Esophagus squamous epithelium (tissue), 5 donors: ENCODE data around the gene SHISAL2A. TPM values are rescaled to one million over a fixed set of nuclear protein-coding genes. Genes with fewer than 3 reads are reported as not detected.

Experiments
- DNase-seq: peaks from one replicate; lab custom pipeline; 2025; lab: John Stamatoyannopoulos, UW
- H3K27ac ChIP-seq, 4 donors: fragments of 200-600 bp; sonication (generic); one replicate each; pipeline ENCODE4 v1.5.1; 2016 to 2019; ENCODE audit warnings: mild to moderate bottlenecking in 1 of 4
- H3K27me3 ChIP-seq, 4 donors: fragments of 200-600 bp; sonication (generic); 1 replicate in 3 of 4; 2 replicates in 1 of 4; pipeline versions ENCODE4 v1.5.1 to v1.6.0; 2017 to 2021; ENCODE audit warnings: antibody characterized with exemption in 1 of 4
- H3K36me3 ChIP-seq, 3 donors: fragments of 200-600 bp; sonication (generic); one replicate each; pipeline ENCODE4 v1.5.1; 2016 to 2019
- H3K4me1 ChIP-seq, 3 donors: fragments of 200-600 bp; sonication (generic); one replicate each; pipeline ENCODE4 v1.5.1; 2017 to 2019
- H3K4me3 ChIP-seq, 4 donors: fragments of 200-600 bp; sonication (generic); 1 replicate in 3 of 4; 2 replicates in 1 of 4; pipeline ENCODE4 v1.5.1; 2016 to 2019; ENCODE audit warnings: mild to moderate bottlenecking in 2 of 4, moderate library complexity in 1 of 4
- H3K9me3 ChIP-seq, 3 donors: fragments of 200-600 bp; sonication (generic); one replicate each; pipeline ENCODE4 v1.5.1; 2016 to 2019
- POLR2A ChIP-seq, 4 donors: fragments of 450-650 bp; IDR thresholded peaks; one replicate each; pipeline ENCODE4 v1.6.1; 2017; ENCODE audit warnings: antibody characterized with exemption in 4 of 4, mild to moderate bottlenecking in 4 of 4, moderate library complexity in 3 of 4
- WGBS, 2 donors: methylation state at CpG; one replicate each; pipeline ENCODE4 v1.1.5; 2018; 5-methylcytosine and 5-hydroxymethylcytosine counted together
- intact Hi-C: fragments of 100-400 bp; cut with DNase I; formaldehyde crosslinking; loops from one replicate; pipeline ENCODE4 v1.15.0; 2022
- total RNA-seq, 4 donors: library from RNA; depleted of rRNA; stranded (reverse); fragments of >200 nt; gene quantifications; one replicate each; pipeline ENCODE4 v1.1.0, GENCODE V29; 2016
- TF ChIP-seq, protein P1 (sequence below), 6 experiments: fragments of 450-650 bp in 4 of 6; fragments of 200-600 bp in 2 of 6; sonication (generic) in 2 of 6; IDR thresholded peaks; one replicate each; pipeline ENCODE4 v1.5.1; 2016 to 2019; ENCODE audit warnings: antibody characterized with exemption in 6 of 6, mild to moderate bottlenecking in 4 of 6, moderate library complexity in 4 of 6
- donor health status: DM: yes; HTN: yes; CAD: no.

SHISAL2A gene
- total RNA-seq, 4 donors from 2014 or later = 1.7 TPM; not detected in 3

DNA sequence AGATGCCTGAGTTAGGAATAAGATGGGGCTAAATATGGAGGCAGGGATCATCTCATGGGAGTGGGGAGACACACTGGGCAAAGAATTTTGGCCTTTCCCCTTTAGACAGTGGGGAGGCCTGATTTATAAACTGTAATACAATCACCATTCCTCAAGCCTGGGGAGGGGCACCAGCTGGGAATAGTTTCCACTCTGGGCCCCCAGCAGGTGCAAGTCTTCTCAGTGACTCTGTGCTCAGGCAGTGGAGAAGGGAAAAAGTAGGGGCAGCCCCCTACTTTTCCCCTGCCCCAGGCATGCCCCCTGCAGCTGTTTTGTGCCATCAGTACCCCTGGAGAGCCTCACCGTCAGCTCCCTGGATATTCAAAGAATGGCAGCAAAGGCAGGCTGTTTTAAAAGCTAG, 46.1 kb downstream of the SHISAL2A start:
- intact Hi-C loops = no loop called here
- H3K27me3 ChIP-seq = no peaks in the 10 kb centered on the region
- DNase-seq = no peak

DNA sequence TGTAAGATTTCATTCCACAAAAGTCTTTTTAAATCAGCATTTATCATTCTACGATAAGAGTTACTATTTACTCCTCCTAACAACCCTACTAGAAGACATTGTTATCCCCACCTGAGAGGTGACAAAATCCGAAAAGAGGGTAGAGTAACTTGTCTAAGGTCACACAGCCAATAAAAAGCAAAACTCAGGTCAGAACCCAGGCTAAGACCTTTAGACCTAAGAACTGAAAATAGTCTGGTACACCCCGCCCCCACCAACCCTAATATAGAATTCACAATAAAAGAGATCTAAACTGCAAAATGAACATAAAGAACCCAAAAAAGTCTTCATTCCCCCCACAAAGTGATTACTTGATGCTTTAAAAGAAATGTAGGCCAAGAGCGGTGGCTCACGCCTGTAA, 46.5 kb downstream of the SHISAL2A start:
- intact Hi-C loops = no loop called here
- H3K36me3 ChIP-seq = no peaks in the 10 kb centered on the region
- H3K27me3 ChIP-seq = no peaks in the 10 kb centered on the region
- no peaks in the 10 kb centered on the region for H3K9me3 ChIP-seq
- H3K4me1 ChIP-seq = peaks cover 0 to 14% (median 6%) of the 10 kb centered on the region in 3 donors
- H3K4me3 ChIP-seq = no peak overlapping the region
- WGBS, 2 donors = 91 to 94% methylated on average over 3 to 5 of the region's 5 CpGs
- DNase-seq = no peak
- TF ChIP-seq POLR2A (IDR thresholded peaks at IDR 0.05) = no peak
- TF ChIP-seq, protein P1, sequence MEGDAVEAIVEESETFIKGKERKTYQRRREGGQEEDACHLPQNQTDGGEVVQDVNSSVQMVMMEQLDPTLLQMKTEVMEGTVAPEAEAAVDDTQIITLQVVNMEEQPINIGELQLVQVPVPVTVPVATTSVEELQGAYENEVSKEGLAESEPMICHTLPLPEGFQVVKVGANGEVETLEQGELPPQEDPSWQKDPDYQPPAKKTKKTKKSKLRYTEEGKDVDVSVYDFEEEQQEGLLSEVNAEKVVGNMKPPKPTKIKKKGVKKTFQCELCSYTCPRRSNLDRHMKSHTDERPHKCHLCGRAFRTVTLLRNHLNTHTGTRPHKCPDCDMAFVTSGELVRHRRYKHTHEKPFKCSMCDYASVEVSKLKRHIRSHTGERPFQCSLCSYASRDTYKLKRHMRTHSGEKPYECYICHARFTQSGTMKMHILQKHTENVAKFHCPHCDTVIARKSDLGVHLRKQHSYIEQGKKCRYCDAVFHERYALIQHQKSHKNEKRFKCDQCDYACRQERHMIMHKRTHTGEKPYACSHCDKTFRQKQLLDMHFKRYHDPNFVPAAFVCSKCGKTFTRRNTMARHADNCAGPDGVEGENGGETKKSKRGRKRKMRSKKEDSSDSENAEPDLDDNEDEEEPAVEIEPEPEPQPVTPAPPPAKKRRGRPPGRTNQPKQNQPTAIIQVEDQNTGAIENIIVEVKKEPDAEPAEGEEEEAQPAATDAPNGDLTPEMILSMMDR (IDR thresholded peaks at IDR 0.05) = no peak
- H3K27ac ChIP-seq = no peak overlapping the region

More for the DNA sequence above, 46.1 kb downstream of the SHISAL2A start:
- Histone ChIP-seq H3K4me1 (peaks cover 0 to 19% (median 6%) of the 10 kb centered on the region in 3 donors), H3K27ac (no peak overlapping the region), H3K4me3 (no peak overlapping the region), H3K36me3 (no peaks in the 10 kb centered on the region), H3K9me3 (no peaks in the 10 kb centered on the region)
- WGBS, 2 donors = 88% methylated on average over 1 of the region's 1 CpG; no CpG with 5 or more reads in 1 of the 2 donors
- TF ChIP-seq POLR2A (IDR thresholded peaks at IDR 0.05) = no peak
- TF ChIP-seq, protein P1 (IDR thresholded peaks at IDR 0.05) = no peak

DNA sequence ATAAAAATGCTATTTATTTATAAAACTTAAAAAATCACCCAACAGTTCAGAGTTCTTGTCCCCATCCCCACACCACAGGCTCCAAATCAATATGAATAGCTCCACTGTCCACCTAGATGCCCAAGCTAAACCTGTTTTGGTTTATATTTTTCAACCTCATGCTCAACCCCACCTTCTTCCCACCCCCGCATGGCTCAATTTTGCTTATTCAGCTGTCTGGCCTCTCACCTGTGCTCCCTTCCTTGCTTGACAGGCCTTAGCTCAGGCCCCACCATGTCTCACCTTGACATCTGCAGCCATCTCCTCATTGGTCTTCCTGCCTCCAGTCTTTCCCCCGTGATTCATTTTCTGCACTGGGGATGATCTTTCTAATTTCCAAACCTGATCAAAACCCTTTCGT, 47.4 kb downstream of the SHISAL2A start:
- no peak for DNase-seq
- peaks cover 0 to 6% (median 0%) of the 10 kb centered on the region in 3 donors for H3K36me3 ChIP-seq
- H3K4me1 ChIP-seq = peaks cover 0 to 6% (median 0%) of the 10 kb centered on the region in 3 donors
- H3K27ac ChIP-seq = no peak overlapping the region
- TF ChIP-seq, protein P1 (IDR thresholded peaks at IDR 0.05) = no peak
- TF ChIP-seq POLR2A (IDR thresholded peaks at IDR 0.05) = no peak
- no peak overlapping the region for H3K4me3 ChIP-seq
- intact Hi-C loops = loop anchor here (10.0 kb wide), 1 partner anchor 256 kb away; no protein-coding TSS in a partner anchor
- 73 to 86% methylated on average over 3 of the region's 3 CpGs for WGBS, 2 donors
- no peaks in the 10 kb centered on the region for H3K9me3 ChIP-seq
- no peaks in the 10 kb centered on the region for H3K27me3 ChIP-seq

DNA sequence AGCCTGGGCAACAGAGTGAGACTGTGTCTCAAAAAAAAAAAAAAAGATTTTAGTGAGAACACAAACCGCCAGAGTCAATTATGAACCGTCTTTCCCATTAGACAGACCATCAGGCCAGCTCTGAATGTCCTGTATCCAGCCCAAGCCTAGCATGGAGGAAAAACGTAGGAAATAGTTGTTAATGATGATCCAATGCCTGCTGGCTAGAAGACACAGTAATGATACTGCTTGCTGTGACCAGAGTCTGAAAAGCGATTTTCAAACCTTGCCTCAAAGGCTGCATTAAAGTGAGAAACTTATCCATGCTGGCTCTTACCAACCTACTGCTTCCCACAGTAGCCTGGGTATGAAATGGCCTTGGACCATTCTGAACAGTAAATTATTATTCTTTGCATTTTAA, 48.2 kb downstream of the SHISAL2A start:
- WGBS, 2 donors = 86 to 87% methylated on average over 4 of the region's 4 CpGs
- no peak overlapping the region for H3K27ac ChIP-seq
- no peaks in the 10 kb centered on the region for H3K27me3 ChIP-seq
- H3K4me1 ChIP-seq = peaks cover 0 to 6% (median 0%) of the 10 kb centered on the region in 3 donors
- H3K36me3 ChIP-seq = peaks cover 0 to 11% (median 0%) of the 10 kb centered on the region in 3 donors
- no peaks in the 10 kb centered on the region for H3K9me3 ChIP-seq
- H3K4me3 ChIP-seq = no peak overlapping the region
- DNase-seq = no peak
- intact Hi-C loops = loop anchor here (10.0 kb wide), 1 partner anchor 256 kb away; no protein-coding TSS in a partner anchor
- TF ChIP-seq, protein P1 (IDR thresholded peaks at IDR 0.05) = no peak
- no peak for TF ChIP-seq POLR2A (IDR thresholded peaks at IDR 0.05)

DNA sequence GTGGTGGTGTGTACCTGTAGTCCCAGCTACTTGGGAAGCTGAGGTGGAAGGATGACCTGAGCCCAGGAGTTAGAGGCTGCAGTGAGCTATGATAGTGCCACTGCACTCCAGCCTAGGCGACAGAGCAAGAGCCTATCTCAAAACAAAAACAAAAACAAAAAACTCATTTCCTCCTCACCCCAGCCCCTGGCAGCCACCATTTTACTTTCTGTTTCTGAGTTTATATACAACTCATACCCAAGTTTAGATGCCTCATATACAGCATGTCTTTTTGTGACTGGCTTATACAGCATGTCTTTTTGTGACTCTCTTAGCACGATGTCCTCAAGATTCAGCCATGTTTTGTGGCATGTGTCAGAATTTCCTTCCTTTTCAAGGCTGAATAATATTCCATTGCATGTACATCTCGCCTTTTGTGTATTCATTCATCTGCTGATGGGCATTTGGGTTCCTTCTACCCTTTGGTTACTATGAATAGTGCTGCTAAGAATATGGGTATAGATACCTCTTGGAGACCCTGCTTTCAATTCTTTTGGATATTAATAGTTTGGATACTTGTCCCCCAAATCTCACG, 50.5 kb downstream of the SHISAL2A start:
- Histone ChIP-seq H3K4me1 (no peaks in the 10 kb centered on the region), H3K27ac (no peak overlapping the region), H3K27me3 (no peaks in the 10 kb centered on the region), H3K4me3 (no peak overlapping the region), H3K36me3 (peaks cover 0 to 33% (median 5%) of the 10 kb centered on the region in 3 donors), H3K9me3 (no peaks in the 10 kb centered on the region)
- intact Hi-C loops = loop anchor here (10.0 kb wide), 1 partner anchor 259 kb away; no protein-coding TSS in a partner anchor
- WGBS, 2 donors = 87 to 93% methylated on average over 4 of the region's 4 CpGs
- DNase-seq = no peak
- TF ChIP-seq, protein P1 (IDR thresholded peaks at IDR 0.05) = no peak
- no peak for TF ChIP-seq POLR2A (IDR thresholded peaks at IDR 0.05)
